Mammary epithelial cell (primary cell): Measurements from ENCODE around the gene LAMC3.

Experiments used
- EZH2 ChIP-seq: IDR thresholded peaks from 2 replicates; pipeline ENCODE4 v1.6.1; 2012; ENCODE audit warnings: low read length, inconsistent platforms, borderline replicate concordance
- TF ChIP-seq, protein P1 (sequence below), 2 donors: IDR thresholded peaks in 1 of 2; conservative IDR thresholded peaks in 1 of 2; 2 replicates each; pipeline ENCODE4 v1.5.1; 2011 to 2012; ENCODE audit warnings: inconsistent platforms in 2 of 2, low read length in 2 of 2, mild to moderate bottlenecking in 2 of 2, control low read depth in 1 of 2, low read depth in 1 of 2; ENCODE audit not compliant: insufficient read depth in 1 of 2; ENCODE audit errors: extremely low read depth in 1 of 2

DNA sequence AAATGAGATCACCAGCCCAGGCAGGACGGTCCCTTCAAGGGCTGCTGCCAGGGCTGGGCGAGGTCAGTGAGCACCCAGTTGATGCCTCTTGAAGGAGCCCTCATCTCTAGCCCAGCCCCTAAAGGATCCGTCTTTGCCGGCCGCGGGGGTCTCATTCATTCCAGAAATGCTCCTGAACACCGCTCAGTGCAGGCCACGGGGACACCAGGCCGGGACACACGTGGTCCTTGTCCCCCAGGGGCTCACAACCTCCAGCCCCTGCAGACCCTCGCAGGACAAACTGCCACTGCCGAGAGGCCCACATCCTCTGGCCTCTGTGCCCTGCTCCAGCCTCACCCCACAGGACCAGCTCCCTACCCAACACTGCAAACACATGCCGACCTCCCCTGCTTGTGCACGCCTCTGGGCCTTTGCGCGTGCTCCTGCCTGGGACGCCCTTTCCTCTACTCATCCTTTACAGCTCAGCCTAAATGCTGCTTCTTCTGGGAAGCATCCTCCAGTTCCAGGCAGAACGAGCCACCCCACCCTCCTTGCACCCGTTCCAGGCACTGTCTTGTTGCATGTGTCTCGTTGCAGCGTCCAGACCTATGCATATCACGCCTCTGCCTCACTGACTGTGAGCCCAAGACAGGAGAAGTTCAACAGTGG is 10.3 kb upstream of the LAMC3 start:
- TF ChIP-seq, protein P1, sequence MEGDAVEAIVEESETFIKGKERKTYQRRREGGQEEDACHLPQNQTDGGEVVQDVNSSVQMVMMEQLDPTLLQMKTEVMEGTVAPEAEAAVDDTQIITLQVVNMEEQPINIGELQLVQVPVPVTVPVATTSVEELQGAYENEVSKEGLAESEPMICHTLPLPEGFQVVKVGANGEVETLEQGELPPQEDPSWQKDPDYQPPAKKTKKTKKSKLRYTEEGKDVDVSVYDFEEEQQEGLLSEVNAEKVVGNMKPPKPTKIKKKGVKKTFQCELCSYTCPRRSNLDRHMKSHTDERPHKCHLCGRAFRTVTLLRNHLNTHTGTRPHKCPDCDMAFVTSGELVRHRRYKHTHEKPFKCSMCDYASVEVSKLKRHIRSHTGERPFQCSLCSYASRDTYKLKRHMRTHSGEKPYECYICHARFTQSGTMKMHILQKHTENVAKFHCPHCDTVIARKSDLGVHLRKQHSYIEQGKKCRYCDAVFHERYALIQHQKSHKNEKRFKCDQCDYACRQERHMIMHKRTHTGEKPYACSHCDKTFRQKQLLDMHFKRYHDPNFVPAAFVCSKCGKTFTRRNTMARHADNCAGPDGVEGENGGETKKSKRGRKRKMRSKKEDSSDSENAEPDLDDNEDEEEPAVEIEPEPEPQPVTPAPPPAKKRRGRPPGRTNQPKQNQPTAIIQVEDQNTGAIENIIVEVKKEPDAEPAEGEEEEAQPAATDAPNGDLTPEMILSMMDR (conservative IDR thresholded peaks at IDR 0.05 in 1 of 2, IDR thresholded peaks at IDR 0.05 in 1 of 2; ENCODE audit: extremely low read depth in 1 of 2, insufficient read depth in 1 of 2, low read depth in 1 of 2, low read length in 2 of 2), result no peak
- TF ChIP-seq EZH2, result no peak
